Fibroblast of lung (primary cell): Measurements from ENCODE around the gene OPA1.

Experiments
- EZH2 ChIP-seq: IDR thresholded peaks from 2 replicates; pipeline ENCODE4 v1.5.1; 2012; ENCODE audit warnings: low read length, control low read depth, mild to moderate bottlenecking; ENCODE audit errors: missing control alignments
- TF ChIP-seq, protein P1 (sequence below), 2 donors: IDR thresholded peaks in 1 of 2; conservative IDR thresholded peaks in 1 of 2; 1 replicate in 1 of 2; 2 replicates in 1 of 2; pipeline ENCODE4 v1.5.1; 2011 to 2012; ENCODE audit warnings: low read length in 2 of 2, control low read depth in 1 of 2, inconsistent platforms in 1 of 2, low read depth in 1 of 2, mild to moderate bottlenecking in 1 of 2

DNA sequence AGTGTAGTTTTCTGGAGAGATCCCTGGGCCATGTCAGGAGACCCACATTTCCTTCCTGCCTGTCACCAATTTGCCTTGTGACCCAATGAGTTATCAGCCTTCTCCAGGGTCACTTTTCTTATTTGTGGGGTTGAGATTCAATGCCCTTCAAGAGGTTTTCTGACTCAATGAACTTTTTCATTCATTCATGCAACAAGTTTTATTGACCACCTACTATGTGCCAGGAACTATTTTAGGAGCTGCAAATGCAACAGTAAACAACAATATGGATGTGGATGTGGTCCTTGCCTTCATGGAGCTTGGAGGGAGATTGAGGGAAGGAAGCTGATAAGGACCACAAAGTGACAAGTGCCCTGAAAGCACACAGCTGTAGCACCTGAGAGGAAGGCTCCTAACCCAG, 142.8 kb downstream of the OPA1 start:
- TF ChIP-seq, protein P1, sequence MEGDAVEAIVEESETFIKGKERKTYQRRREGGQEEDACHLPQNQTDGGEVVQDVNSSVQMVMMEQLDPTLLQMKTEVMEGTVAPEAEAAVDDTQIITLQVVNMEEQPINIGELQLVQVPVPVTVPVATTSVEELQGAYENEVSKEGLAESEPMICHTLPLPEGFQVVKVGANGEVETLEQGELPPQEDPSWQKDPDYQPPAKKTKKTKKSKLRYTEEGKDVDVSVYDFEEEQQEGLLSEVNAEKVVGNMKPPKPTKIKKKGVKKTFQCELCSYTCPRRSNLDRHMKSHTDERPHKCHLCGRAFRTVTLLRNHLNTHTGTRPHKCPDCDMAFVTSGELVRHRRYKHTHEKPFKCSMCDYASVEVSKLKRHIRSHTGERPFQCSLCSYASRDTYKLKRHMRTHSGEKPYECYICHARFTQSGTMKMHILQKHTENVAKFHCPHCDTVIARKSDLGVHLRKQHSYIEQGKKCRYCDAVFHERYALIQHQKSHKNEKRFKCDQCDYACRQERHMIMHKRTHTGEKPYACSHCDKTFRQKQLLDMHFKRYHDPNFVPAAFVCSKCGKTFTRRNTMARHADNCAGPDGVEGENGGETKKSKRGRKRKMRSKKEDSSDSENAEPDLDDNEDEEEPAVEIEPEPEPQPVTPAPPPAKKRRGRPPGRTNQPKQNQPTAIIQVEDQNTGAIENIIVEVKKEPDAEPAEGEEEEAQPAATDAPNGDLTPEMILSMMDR (conservative IDR thresholded peaks at IDR 0.05 in 1 of 2, IDR thresholded peaks at IDR 0.05 in 1 of 2; ENCODE audit: low read depth in 1 of 2, low read length in 2 of 2), result no peak
- TF ChIP-seq EZH2, result no peak
